ENCODE results near the gene MIGA2. TPM values are rescaled to one million over a fixed set of nuclear protein-coding genes. Genes with fewer than 3 reads are reported as not detected.

The MIGA2 gene
- polyA plus RNA-seq, 1 experiment = 23.7 TPM

- CTCF ChIA-PET = interaction anchor here (1.9 kb wide), 1 partner anchor 8 kb away, joined by 12 read pairs; no protein-coding TSS in a partner anchor
- TF ChIP-seq CTCF (IDR thresholded peaks at IDR 0.05; ENCODE audit: insufficient read depth, low read depth, low read length) = no peak
- H3K27me3 ChIP-seq (ENCODE audit: control insufficient read depth, insufficient read depth, low read length) = no peaks in the 10 kb centered on the region
- H3K36me3 ChIP-seq (ENCODE audit: control insufficient read depth, insufficient read depth, low read length) = peaks cover 25% of the 10 kb centered on the region
- no peak overlapping the region for H3K4me3 ChIP-seq (ENCODE audit: low read depth, low read length)
- POLR2A ChIA-PET = no interaction called here
- no peak for DNase-seq (ENCODE audit: low read depth)
Observed at GRCh38 chr9:129014608-129015007, 21.8 kb upstream of the MIGA2 start.

GRCh38 chr9:129021091-129021490 lies 15.3 kb upstream of the MIGA2 start:
- no peak for DNase-seq (ENCODE audit: low read depth)
- no peak for TF ChIP-seq CTCF (IDR thresholded peaks at IDR 0.05; ENCODE audit: insufficient read depth, low read depth, low read length)
- Histone ChIP-seq H3K4me3 (ENCODE audit: low read depth, low read length) (no peak overlapping the region), H3K36me3 (ENCODE audit: control insufficient read depth, insufficient read depth, low read length) (no peaks in the 10 kb centered on the region; the same call in 1 of the 2 replicates), H3K27me3 (ENCODE audit: control insufficient read depth, insufficient read depth, low read length) (no peaks in the 10 kb centered on the region)
- ChIA-PET POLR2A (no interaction called here), CTCF (interaction anchor here (0.8 to 1.3 kb wide), 2 partner anchors 14 to 15 kb away, joined by 3 to 4 read pairs; no protein-coding TSS in a partner anchor)

GRCh38 chr9:129022037-129022436 lies 14.4 kb upstream of the MIGA2 start:
- Histone ChIP-seq H3K4me3 (ENCODE audit: low read depth, low read length) (no peak overlapping the region), H3K36me3 (ENCODE audit: control insufficient read depth, insufficient read depth, low read length) (no peaks in the 10 kb centered on the region; the same call in 1 of the 2 replicates), H3K27me3 (ENCODE audit: control insufficient read depth, insufficient read depth, low read length) (no peaks in the 10 kb centered on the region)
- ChIA-PET CTCF (interaction anchor here (0.9 to 3.1 kb wide), 3 partner anchors 12 to 16 kb away, joined by 3 to 15 read pairs (median 5); no protein-coding TSS in a partner anchor), POLR2A (no interaction called here)
- no peak for TF ChIP-seq CTCF (IDR thresholded peaks at IDR 0.05; ENCODE audit: insufficient read depth, low read depth, low read length)
- DNase-seq (ENCODE audit: low read depth) = no peak

GRCh38 chr9:129023036-129023907 lies 13.2 kb upstream of the MIGA2 start:
- no peak overlapping the region for H3K4me3 ChIP-seq (ENCODE audit: low read depth, low read length)
- ChIA-PET POLR2A (no interaction called here), CTCF (interaction anchor here (2.1 to 3.1 kb wide), 2 partner anchors 13 to 16 kb away, joined by 5 to 15 read pairs; no protein-coding TSS in a partner anchor)
- no peaks in the 10 kb centered on the region for H3K36me3 ChIP-seq (ENCODE audit: control insufficient read depth, insufficient read depth, low read length)
- no peak for TF ChIP-seq CTCF (IDR thresholded peaks at IDR 0.05; ENCODE audit: insufficient read depth, low read depth, low read length)
- no peaks in the 10 kb centered on the region for H3K27me3 ChIP-seq (ENCODE audit: control insufficient read depth, insufficient read depth, low read length)
- peak; percentile 44 for DNase-seq (ENCODE audit: low read depth)

- ChIA-PET POLR2A (no interaction called here), CTCF (interaction anchor here (2.1 to 3.1 kb wide), 2 partner anchors 14 to 16 kb away, joined by 5 to 15 read pairs; no protein-coding TSS in a partner anchor)
- no peak for DNase-seq (ENCODE audit: low read depth)
- no peaks in the 10 kb centered on the region for H3K27me3 ChIP-seq (ENCODE audit: control insufficient read depth, insufficient read depth, low read length)
- H3K36me3 ChIP-seq (ENCODE audit: control insufficient read depth, insufficient read depth, low read length) = no peaks in the 10 kb centered on the region
- TF ChIP-seq CTCF (IDR thresholded peaks at IDR 0.05; ENCODE audit: insufficient read depth, low read depth, low read length) = no peak
- no peak overlapping the region for H3K4me3 ChIP-seq (ENCODE audit: low read depth, low read length)
Observed at GRCh38 chr9:129023908-129024233, 12.6 kb upstream of the MIGA2 start.
